Testis (tissue), 3 donors: ENCODE results near the gene COL23A1. TPM values are rescaled to one million over a fixed set of nuclear protein-coding genes. Genes with fewer than 3 reads are reported as not detected.

Experiments
- DNase-seq: peaks from one replicate; pipeline ENCODE4 v3.0.0-alpha.2; 2019
- H3K27ac ChIP-seq, 2 donors: fragments of 200-600 bp; sonication (generic); one replicate each; pipeline ENCODE4 v1.5.1; 2019
- H3K27me3 ChIP-seq: fragments of 200-600 bp; sonication (generic); one replicate; pipeline ENCODE4 v1.5.1; 2019
- H3K36me3 ChIP-seq: fragments of 200-600 bp; sonication (generic); one replicate; pipeline ENCODE4 v1.5.1; 2017; ENCODE audit warnings: low read depth; ENCODE audit errors: missing control alignments
- H3K4me1 ChIP-seq: fragments of 200-600 bp; sonication (generic); one replicate; pipeline ENCODE4 v1.5.1; 2019
- H3K4me3 ChIP-seq, 2 donors: fragments of 200-600 bp; sonication (generic); one replicate each; pipeline ENCODE4 v1.5.1; 2017 to 2019
- H3K9me3 ChIP-seq: fragments of 200-600 bp; sonication (generic); one replicate; pipeline ENCODE4 v1.5.1; 2017
- POLR2A ChIP-seq: fragments of 450-650 bp; IDR thresholded peaks from one replicate; pipeline ENCODE4 v1.6.1; 2017; ENCODE audit warnings: antibody characterized with exemption, mild to moderate bottlenecking, moderate library complexity
- WGBS, 2 donors: methylation state at CpG; one replicate each; pipeline ENCODE4 v1.1.5; 2018; 5-methylcytosine and 5-hydroxymethylcytosine counted together
- intact Hi-C: fragments of 100-400 bp; cut with DNase I; formaldehyde crosslinking; loops from one replicate; pipeline ENCODE4 v1.15.1; 2023; ENCODE audit warnings: low total_unique reads
- polyA plus RNA-seq: library from polyadenylated mRNA; stranded (reverse); fragments of 350-450 nt; fragmentation: Illumina TruSeq; extraction: RNeasy Lipid Tissue Mini Kit (QIAGEN cat#74804); gene quantifications from one replicate; pipeline ENCODE4 v1.2.3, GENCODE V29; 2014; ENCODE audit warnings: low read depth, low replicate concordance; ENCODE audit not compliant: insufficient read depth
- total RNA-seq, 2 donors: library from RNA; depleted of rRNA; stranded (reverse); fragments of >200 nt; gene quantifications; one replicate each; pipeline ENCODE4 v1.2.3, GENCODE V29; 2016
- TF ChIP-seq, protein P1 (sequence below), 3 experiments: fragments of 450-650 bp in 2 of 3; fragments of 200-600 bp in 1 of 3; sonication (generic) in 1 of 3; IDR thresholded peaks; one replicate each; pipeline ENCODE4 v1.5.1; 2016 to 2019; ENCODE audit warnings: antibody characterized with exemption in 3 of 3, mild to moderate bottlenecking in 2 of 3, moderate library complexity in 1 of 3

Gene COL23A1
- total and polyA plus RNA-seq, 3 donors from 2014 or later = 4.3 to 5.5 (median 5.0) TPM

- Histone ChIP-seq H3K4me3 (no peak overlapping the region), H3K4me1 (no peaks in the 10 kb centered on the region), H3K27ac (no peak overlapping the region), H3K36me3 (no peaks in the 10 kb centered on the region), H3K27me3 (no peaks in the 10 kb centered on the region), H3K9me3 (no peaks in the 10 kb centered on the region)
- TF ChIP-seq, protein P1, sequence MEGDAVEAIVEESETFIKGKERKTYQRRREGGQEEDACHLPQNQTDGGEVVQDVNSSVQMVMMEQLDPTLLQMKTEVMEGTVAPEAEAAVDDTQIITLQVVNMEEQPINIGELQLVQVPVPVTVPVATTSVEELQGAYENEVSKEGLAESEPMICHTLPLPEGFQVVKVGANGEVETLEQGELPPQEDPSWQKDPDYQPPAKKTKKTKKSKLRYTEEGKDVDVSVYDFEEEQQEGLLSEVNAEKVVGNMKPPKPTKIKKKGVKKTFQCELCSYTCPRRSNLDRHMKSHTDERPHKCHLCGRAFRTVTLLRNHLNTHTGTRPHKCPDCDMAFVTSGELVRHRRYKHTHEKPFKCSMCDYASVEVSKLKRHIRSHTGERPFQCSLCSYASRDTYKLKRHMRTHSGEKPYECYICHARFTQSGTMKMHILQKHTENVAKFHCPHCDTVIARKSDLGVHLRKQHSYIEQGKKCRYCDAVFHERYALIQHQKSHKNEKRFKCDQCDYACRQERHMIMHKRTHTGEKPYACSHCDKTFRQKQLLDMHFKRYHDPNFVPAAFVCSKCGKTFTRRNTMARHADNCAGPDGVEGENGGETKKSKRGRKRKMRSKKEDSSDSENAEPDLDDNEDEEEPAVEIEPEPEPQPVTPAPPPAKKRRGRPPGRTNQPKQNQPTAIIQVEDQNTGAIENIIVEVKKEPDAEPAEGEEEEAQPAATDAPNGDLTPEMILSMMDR (IDR thresholded peaks at IDR 0.05) = no peak
- TF ChIP-seq POLR2A = no peak
- 81 to 89% methylated on average over 2 of the region's 2 CpGs for WGBS, 2 donors
- DNase-seq = no peak
- intact Hi-C loops = no loop called here
Observed at GRCh38 chr5:178418031-178418430, 172.2 kb downstream of the COL23A1 start.

GRCh38 chr5:178417391-178417811 lies 172.8 kb downstream of the COL23A1 start:
- no peak for DNase-seq
- Histone ChIP-seq H3K27me3 (no peaks in the 10 kb centered on the region), H3K36me3 (no peaks in the 10 kb centered on the region), H3K4me1 (no peaks in the 10 kb centered on the region), H3K4me3 (no peak overlapping the region), H3K27ac (no peak overlapping the region), H3K9me3 (no peaks in the 10 kb centered on the region)
- WGBS, 2 donors = 74 to 85% methylated on average over 13 of the region's 13 CpGs
- no peak for TF ChIP-seq POLR2A
- TF ChIP-seq, protein P1 (IDR thresholded peaks at IDR 0.05) = no peak
- intact Hi-C loops = no loop called here

DNA sequence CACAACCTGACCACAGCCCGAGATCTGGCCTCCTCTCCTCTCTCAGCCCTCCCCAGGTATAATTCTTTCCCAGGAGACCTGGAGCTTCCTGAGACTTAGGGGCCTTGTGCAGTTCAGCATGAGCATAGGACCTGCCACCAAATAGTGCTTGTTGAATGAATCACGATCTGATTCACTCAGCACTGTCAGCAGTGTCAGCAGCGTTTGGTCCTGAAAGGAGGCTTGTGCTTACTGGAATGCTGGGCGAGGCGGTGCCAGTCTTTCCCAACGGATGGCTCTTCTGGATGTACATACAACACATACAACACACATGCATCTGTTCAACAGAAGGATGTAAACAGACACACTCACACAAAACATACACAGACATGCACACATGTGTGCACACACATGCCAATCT lies 173.3 kb downstream of the COL23A1 start:
- Histone ChIP-seq H3K36me3 (no peaks in the 10 kb centered on the region), H3K4me3 (no peak overlapping the region), H3K9me3 (no peaks in the 10 kb centered on the region), H3K27me3 (no peaks in the 10 kb centered on the region), H3K4me1 (no peaks in the 10 kb centered on the region), H3K27ac (no peak overlapping the region)
- DNase-seq = no peak
- intact Hi-C loops = no loop called here
- 81 to 85% methylated on average over 5 to 6 of the region's 6 CpGs for WGBS, 2 donors
- TF ChIP-seq, protein P1 (IDR thresholded peaks at IDR 0.05) = no peak
- no peak for TF ChIP-seq POLR2A

DNA sequence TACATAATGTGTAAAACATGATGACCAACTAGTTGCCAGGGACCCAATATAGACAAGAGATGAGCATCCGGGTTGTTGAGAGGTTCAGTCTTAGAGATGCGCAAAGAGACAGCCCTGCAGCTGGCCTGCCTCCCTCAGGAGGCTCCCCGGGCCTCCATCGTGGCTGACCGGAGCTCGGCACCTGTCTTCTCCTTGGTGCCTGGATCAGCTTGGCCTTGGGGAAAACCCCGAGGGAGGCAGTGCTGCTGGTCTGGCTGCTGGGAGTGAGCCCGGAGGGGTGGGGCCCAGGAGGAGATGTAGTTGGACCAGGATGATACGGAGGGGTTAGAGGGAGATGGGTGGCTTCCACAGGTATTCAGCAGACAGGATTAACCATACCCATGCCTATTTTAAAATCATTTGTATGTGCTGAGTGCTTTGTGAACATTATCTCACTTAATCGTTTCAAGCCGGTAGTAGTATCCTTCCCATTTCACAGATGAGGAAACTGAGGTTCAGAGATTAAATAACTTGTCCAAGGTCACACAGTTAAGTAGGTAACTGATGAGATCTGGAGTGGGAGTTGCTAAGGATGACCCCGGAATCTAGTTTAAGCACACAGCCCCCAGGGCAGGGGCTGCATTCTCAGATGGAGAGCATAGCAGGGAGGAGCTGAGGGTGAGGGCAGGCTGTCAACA lies 173.8 kb downstream of the COL23A1 start:
- no peak for DNase-seq
- H3K4me3 ChIP-seq = no peak overlapping the region
- no peaks in the 10 kb centered on the region for H3K9me3 ChIP-seq
- no peak for TF ChIP-seq POLR2A
- TF ChIP-seq, protein P1 (IDR thresholded peaks at IDR 0.05) = no peak
- H3K36me3 ChIP-seq = no peaks in the 10 kb centered on the region
- H3K27me3 ChIP-seq = no peaks in the 10 kb centered on the region
- H3K4me1 ChIP-seq = no peaks in the 10 kb centered on the region
- 86 to 87% methylated on average over 12 of the region's 12 CpGs for WGBS, 2 donors
- intact Hi-C loops = no loop called here
- H3K27ac ChIP-seq = no peak overlapping the region

- whole genome bisulfite sequencing, 2 donors = 87 to 96% methylated on average over 15 to 17 of the region's 17 CpGs
- H3K4me1 ChIP-seq = no peaks in the 10 kb centered on the region
- no peak overlapping the region for H3K4me3 ChIP-seq
- no peaks in the 10 kb centered on the region for H3K36me3 ChIP-seq
- H3K27ac ChIP-seq = no peak overlapping the region
- intact Hi-C loops = no loop called here
- no peaks in the 10 kb centered on the region for H3K27me3 ChIP-seq
- H3K9me3 ChIP-seq = no peaks in the 10 kb centered on the region
- TF ChIP-seq, protein P1 (IDR thresholded peaks at IDR 0.05) = no peak
- no peak for TF ChIP-seq POLR2A
- no peak for DNase-seq
Observed at GRCh38 chr5:178415353-178415752, 174.8 kb downstream of the COL23A1 start.
